Measurements from ENCODE around the gene HS6ST2. TPM values are rescaled to one million over a fixed set of nuclear protein-coding genes. Genes with fewer than 3 reads are reported as not detected.

Gene HS6ST2
- total and polyA plus RNA-seq, 4 experiments from 2014 or later, result not detected

GRCh38 chrX:132602701-132603100 lies 355.7 kb downstream of the HS6ST2 start:
- Histone ChIP-seq H3K27me3 (ENCODE audit: insufficient read depth, low read length) (no peaks in the 10 kb centered on the region), H3K4me3 (ENCODE audit: low read length in 2 of 2) (no peak overlapping the region), H3K36me3 (ENCODE audit: insufficient read depth, low read length) (no peaks in the 10 kb centered on the region), H3K4me1 (ENCODE audit: insufficient read depth, low read length) (no peaks in the 10 kb centered on the region), H3K9me3 (ENCODE audit: control insufficient read depth in 1 of 2, low read length in 2 of 2) (no peaks in the 10 kb centered on the region), H3K27ac (ENCODE audit: low read depth, low read length) (no peak overlapping the region)
- CTCF ChIA-PET (ENCODE audit: partially characterized antibody), result interaction anchor here (1.0 to 1.3 kb wide), 2 partner anchors 11 to 310 kb away, joined by 3 to 5 read pairs; no protein-coding TSS in a partner anchor
- POLR2A ChIA-PET (ENCODE audit: partially characterized antibody), result no interaction called here
- Mint-ChIP-seq H3K36me3 (no peaks in the 10 kb centered on the region), H3K4me3 (no peak overlapping the region), H3K27ac (no peak overlapping the region), H3K9me3 (no peaks in the 10 kb centered on the region), H3K27me3 (no peaks in the 10 kb centered on the region), H3K4me1 (no peaks in the 10 kb centered on the region)
- intact Hi-C loops (cut with micrococcal nuclease), result no loop called here
- no peak for DNase-seq

DNA sequence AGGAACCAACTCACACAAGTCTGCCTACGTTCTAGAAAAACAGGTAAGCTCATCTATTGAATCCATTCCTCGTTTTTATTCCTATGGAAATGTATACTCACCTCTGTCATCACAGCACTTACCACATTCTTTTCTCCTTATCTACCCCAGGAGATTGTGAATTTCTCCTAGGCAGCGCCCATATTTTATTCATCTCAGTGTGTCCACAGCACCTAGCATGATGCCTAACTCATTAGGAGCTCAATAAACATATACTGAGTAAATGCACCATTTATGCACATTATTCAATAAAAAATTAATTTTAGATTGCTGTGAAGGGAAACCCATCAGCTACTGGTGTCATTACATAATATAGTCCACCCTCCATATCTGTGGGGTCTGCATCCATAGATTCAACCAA lies 363.4 kb downstream of the HS6ST2 start:
- H3K36me3 ChIP-seq (ENCODE audit: insufficient read depth, low read length), result no peaks in the 10 kb centered on the region
- H3K4me1 ChIP-seq (ENCODE audit: insufficient read depth, low read length), result no peaks in the 10 kb centered on the region
- Mint-ChIP-seq H3K36me3 (no peaks in the 10 kb centered on the region), H3K27me3 (no peaks in the 10 kb centered on the region), H3K4me3 (no peak overlapping the region), H3K27ac (no peak overlapping the region), H3K9me3 (no peaks in the 10 kb centered on the region), H3K4me1 (no peaks in the 10 kb centered on the region)
- intact Hi-C loops (cut with micrococcal nuclease), result no loop called here
- ChIA-PET CTCF (ENCODE audit: partially characterized antibody) (interaction anchor here (1.4 to 1.5 kb wide), 2 partner anchors 20 to 302 kb away, joined by 4 to 6 read pairs; no protein-coding TSS in a partner anchor), POLR2A (ENCODE audit: partially characterized antibody) (no interaction called here)
- no peak overlapping the region for H3K27ac ChIP-seq (ENCODE audit: low read depth, low read length)
- no peak for DNase-seq
- no peak overlapping the region for H3K4me3 ChIP-seq (ENCODE audit: low read length in 2 of 2)
- H3K27me3 ChIP-seq (ENCODE audit: insufficient read depth, low read length), result no peaks in the 10 kb centered on the region
- H3K9me3 ChIP-seq (ENCODE audit: control insufficient read depth in 1 of 2, low read length in 2 of 2), result no peaks in the 10 kb centered on the region

GRCh38 chrX:132594129-132594528 lies 364.3 kb downstream of the HS6ST2 start:
- no peak overlapping the region for H3K27ac Mint-ChIP-seq
- H3K36me3 ChIP-seq (ENCODE audit: insufficient read depth, low read length), result no peaks in the 10 kb centered on the region
- no peaks in the 10 kb centered on the region for H3K4me1 Mint-ChIP-seq
- H3K36me3 Mint-ChIP-seq, result no peaks in the 10 kb centered on the region
- DNase-seq, result peak in 1 of 5 donors; percentile 16
- H3K9me3 ChIP-seq (ENCODE audit: control insufficient read depth in 1 of 2, low read length in 2 of 2), result no peaks in the 10 kb centered on the region
- ChIA-PET POLR2A (ENCODE audit: partially characterized antibody) (no interaction called here), CTCF (ENCODE audit: partially characterized antibody) (no interaction called here)
- no peaks in the 10 kb centered on the region for H3K27me3 Mint-ChIP-seq
- no peak overlapping the region for H3K4me3 Mint-ChIP-seq
- no peak overlapping the region for H3K27ac ChIP-seq (ENCODE audit: low read depth, low read length)
- no peaks in the 10 kb centered on the region for H3K4me1 ChIP-seq (ENCODE audit: insufficient read depth, low read length)
- H3K27me3 ChIP-seq (ENCODE audit: insufficient read depth, low read length), result no peaks in the 10 kb centered on the region
- H3K4me3 ChIP-seq (ENCODE audit: low read length in 2 of 2), result no peak overlapping the region
- intact Hi-C loops (cut with micrococcal nuclease), result no loop called here
- H3K9me3 Mint-ChIP-seq, result no peaks in the 10 kb centered on the region

DNA sequence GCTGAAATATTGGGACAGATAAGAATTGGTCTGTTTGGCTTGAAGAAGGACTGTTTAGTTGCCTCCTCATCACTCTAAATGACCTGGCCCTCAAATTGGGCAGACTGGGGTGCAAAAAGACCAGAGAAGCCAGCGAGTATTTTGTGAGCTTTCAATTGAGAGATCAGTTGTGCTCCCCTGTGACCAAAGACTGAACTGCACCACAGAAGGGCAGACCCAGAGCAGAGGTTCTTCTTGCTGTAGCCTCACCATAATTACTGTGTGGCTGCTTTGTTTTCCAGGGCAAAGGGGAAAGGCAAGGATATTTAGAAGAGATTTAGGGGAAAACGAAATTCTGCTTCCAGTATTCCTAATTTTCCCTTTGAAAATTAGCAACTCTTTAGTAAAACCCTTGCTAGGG lies 365.5 kb downstream of the HS6ST2 start:
- Mint-ChIP-seq H3K27ac (no peak overlapping the region), H3K9me3 (no peaks in the 10 kb centered on the region), H3K27me3 (no peaks in the 10 kb centered on the region), H3K36me3 (no peaks in the 10 kb centered on the region), H3K4me1 (no peaks in the 10 kb centered on the region), H3K4me3 (no peak overlapping the region)
- ChIA-PET CTCF (ENCODE audit: partially characterized antibody) (interaction anchor here (1.3 kb wide), 1 partner anchor 300 kb away, joined by 6 read pairs; no protein-coding TSS in a partner anchor), POLR2A (ENCODE audit: partially characterized antibody) (no interaction called here)
- intact Hi-C loops (cut with micrococcal nuclease), result loop anchor here (1.0 kb wide), 1 partner anchor 300 kb away; no protein-coding TSS in a partner anchor
- Histone ChIP-seq H3K9me3 (ENCODE audit: control insufficient read depth in 1 of 2, low read length in 2 of 2) (no peaks in the 10 kb centered on the region), H3K36me3 (ENCODE audit: insufficient read depth, low read length) (no peaks in the 10 kb centered on the region), H3K4me3 (ENCODE audit: low read length in 2 of 2) (no peak overlapping the region), H3K27ac (ENCODE audit: low read depth, low read length) (no peak overlapping the region), H3K27me3 (ENCODE audit: insufficient read depth, low read length) (no peaks in the 10 kb centered on the region), H3K4me1 (ENCODE audit: insufficient read depth, low read length) (no peaks in the 10 kb centered on the region)
- peak in 3 of 5 donors; percentile 4 to 28 (median 8) for DNase-seq

GRCh38 chrX:132591719-132592275 lies 366.6 kb downstream of the HS6ST2 start:
- no peaks in the 10 kb centered on the region for H3K9me3 ChIP-seq (ENCODE audit: control insufficient read depth in 1 of 2, low read length in 2 of 2)
- intact Hi-C loops (cut with micrococcal nuclease), result no loop called here
- DNase-seq, result no peak
- Mint-ChIP-seq H3K36me3 (no peaks in the 10 kb centered on the region), H3K27me3 (no peaks in the 10 kb centered on the region), H3K27ac (no peak overlapping the region), H3K4me1 (no peaks in the 10 kb centered on the region), H3K4me3 (no peak overlapping the region), H3K9me3 (no peaks in the 10 kb centered on the region)
- no peak overlapping the region for H3K4me3 ChIP-seq (ENCODE audit: low read length in 2 of 2)
- ChIA-PET POLR2A (ENCODE audit: partially characterized antibody) (no interaction called here), CTCF (ENCODE audit: partially characterized antibody) (interaction anchor here (1.6 kb wide), 1 partner anchor 750 kb away, joined by 4 read pairs; no protein-coding TSS in a partner anchor)
- H3K27ac ChIP-seq (ENCODE audit: low read depth, low read length), result no peak overlapping the region
- H3K4me1 ChIP-seq (ENCODE audit: insufficient read depth, low read length), result no peaks in the 10 kb centered on the region
- no peaks in the 10 kb centered on the region for H3K27me3 ChIP-seq (ENCODE audit: insufficient read depth, low read length)
- H3K36me3 ChIP-seq (ENCODE audit: insufficient read depth, low read length), result no peaks in the 10 kb centered on the region

DNA sequence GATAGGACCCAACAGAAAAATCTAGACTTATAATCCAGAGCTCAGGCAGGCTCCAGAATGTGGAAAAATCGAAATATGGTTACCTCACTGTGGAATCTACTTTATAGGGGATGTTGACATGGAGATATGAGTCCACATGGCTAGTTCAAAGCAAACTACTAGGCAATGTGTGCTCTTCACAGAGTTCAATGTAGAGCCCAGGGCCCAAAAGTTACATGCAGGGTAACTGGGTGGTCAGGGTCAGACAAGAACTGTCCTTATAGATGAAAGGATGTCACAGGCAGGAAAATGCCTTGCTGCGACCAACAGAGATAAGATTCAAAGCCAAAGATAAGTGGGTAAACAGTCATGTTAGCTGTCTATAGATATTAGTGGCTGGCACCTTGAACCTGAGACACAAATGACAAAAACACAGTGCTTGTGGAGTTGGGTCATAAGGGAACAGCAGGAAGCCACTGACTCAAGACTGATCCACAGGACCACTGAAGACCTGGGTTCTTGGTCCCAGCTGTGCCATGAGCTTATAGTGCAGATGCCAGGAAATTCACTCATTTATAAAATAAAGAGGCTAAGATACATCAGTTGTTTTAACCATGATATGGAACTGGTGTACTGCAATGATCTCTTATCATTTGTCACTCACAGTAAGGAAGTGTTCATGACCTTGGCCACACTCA lies 367.9 kb downstream of the HS6ST2 start:
- Mint-ChIP-seq H3K27me3 (no peaks in the 10 kb centered on the region), H3K9me3 (no peaks in the 10 kb centered on the region), H3K27ac (no peak overlapping the region), H3K36me3 (no peaks in the 10 kb centered on the region), H3K4me3 (no peak overlapping the region), H3K4me1 (no peaks in the 10 kb centered on the region)
- ChIA-PET CTCF (ENCODE audit: partially characterized antibody) (interaction anchor here (0.7 to 1.6 kb wide), 2 partner anchors 22 to 749 kb away, joined by 3 to 4 read pairs; no protein-coding TSS in a partner anchor), POLR2A (ENCODE audit: partially characterized antibody) (no interaction called here)
- intact Hi-C loops (cut with micrococcal nuclease), result no loop called here
- Histone ChIP-seq H3K27me3 (ENCODE audit: insufficient read depth, low read length) (no peaks in the 10 kb centered on the region), H3K4me1 (ENCODE audit: insufficient read depth, low read length) (no peaks in the 10 kb centered on the region), H3K36me3 (ENCODE audit: insufficient read depth, low read length) (no peaks in the 10 kb centered on the region), H3K27ac (ENCODE audit: low read depth, low read length) (no peak overlapping the region), H3K4me3 (ENCODE audit: low read length in 2 of 2) (no peak overlapping the region), H3K9me3 (ENCODE audit: control insufficient read depth in 1 of 2, low read length in 2 of 2) (no peaks in the 10 kb centered on the region)
- no peak for DNase-seq

DNA sequence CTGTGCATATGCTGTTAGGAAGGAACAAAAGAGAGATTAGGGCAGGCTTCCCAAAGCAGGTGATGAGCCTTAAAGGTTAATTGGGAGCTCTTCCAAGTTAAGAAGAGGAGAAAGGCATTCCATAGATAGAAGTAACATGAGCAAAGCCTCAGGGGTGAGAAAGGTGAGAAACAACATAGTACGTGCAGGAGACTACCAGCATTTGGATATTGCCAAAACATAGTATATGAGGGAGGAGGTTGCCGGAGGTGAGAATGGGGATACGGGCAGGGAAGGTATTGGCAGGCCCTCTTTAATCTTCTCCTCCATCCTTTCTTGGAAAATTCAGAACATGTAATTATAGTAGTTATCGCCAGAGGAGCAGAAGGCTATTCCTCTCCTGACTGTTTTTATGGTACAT lies 373.5 kb downstream of the HS6ST2 start:
- Histone ChIP-seq H3K27ac (ENCODE audit: low read depth, low read length) (no peak overlapping the region), H3K36me3 (ENCODE audit: insufficient read depth, low read length) (no peaks in the 10 kb centered on the region), H3K4me1 (ENCODE audit: insufficient read depth, low read length) (no peaks in the 10 kb centered on the region), H3K27me3 (ENCODE audit: insufficient read depth, low read length) (no peaks in the 10 kb centered on the region), H3K9me3 (ENCODE audit: control insufficient read depth in 1 of 2, low read length in 2 of 2) (no peaks in the 10 kb centered on the region), H3K4me3 (ENCODE audit: low read length in 2 of 2) (no peak overlapping the region)
- ChIA-PET POLR2A (ENCODE audit: partially characterized antibody) (no interaction called here), CTCF (ENCODE audit: partially characterized antibody) (no interaction called here)
- Mint-ChIP-seq H3K4me1 (no peaks in the 10 kb centered on the region), H3K36me3 (no peaks in the 10 kb centered on the region), H3K9me3 (no peaks in the 10 kb centered on the region), H3K27ac (no peak overlapping the region), H3K27me3 (peaks cover 2 to 7% of the 10 kb centered on the region in 2 donors), H3K4me3 (no peak overlapping the region)
- no peak for DNase-seq
- intact Hi-C loops (cut with micrococcal nuclease), result no loop called here

Measured in CD4-positive, alpha-beta memory T cell (primary cell).